T-helper 2 cell treated with Interferon-gamma antibody and Interleukin-4, amounts not matched to agents 100 ng/mL and 5 ng/mL, for 36 hours (primary cell): ENCODE data around the gene MED1. TPM values are rescaled to one million over a fixed set of nuclear protein-coding genes. Genes with fewer than 3 reads are reported as not detected.
"Not testable (repeated sequence)": the region's sequence is repeated elsewhere in the genome, so short reads cannot be mapped to it uniquely, and the experiment has no call there.

Experiments used
- intact Hi-C: fragments of 100-400 bp; cut with micrococcal nuclease; formaldehyde crosslinking; loops from one replicate; pipeline ENCODE4 v1.15.1; 2023
- total RNA-seq: library from RNA; stranded (reverse); gene quantifications from 2 replicates; pipeline ENCODE4 v1.2.3, GENCODE V29; 2022

The MED1 gene
- total RNA-seq, 1 donor from 2014 or later, result 57.6 TPM

DNA sequence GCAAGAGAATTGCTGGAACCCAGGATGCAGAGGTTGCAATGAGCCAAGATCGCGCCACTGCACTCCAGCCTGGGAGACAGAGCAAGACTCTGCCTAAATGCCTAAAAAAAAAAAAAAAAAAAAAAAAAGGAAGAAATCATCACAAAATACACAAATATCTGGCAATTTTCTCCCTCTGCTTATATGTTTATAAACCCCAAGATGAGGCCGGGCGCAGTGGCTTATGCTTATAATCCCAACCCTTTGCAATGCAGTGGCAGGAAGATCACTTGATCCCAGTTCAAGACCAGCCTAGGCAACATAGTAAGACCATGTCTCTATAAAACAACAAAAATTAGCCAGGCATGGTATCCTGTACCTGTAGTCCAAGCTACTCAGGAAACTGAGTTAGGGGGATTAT lies 21.5 kb downstream of the MED1 start:
- intact Hi-C loops, result no loop called here

DNA sequence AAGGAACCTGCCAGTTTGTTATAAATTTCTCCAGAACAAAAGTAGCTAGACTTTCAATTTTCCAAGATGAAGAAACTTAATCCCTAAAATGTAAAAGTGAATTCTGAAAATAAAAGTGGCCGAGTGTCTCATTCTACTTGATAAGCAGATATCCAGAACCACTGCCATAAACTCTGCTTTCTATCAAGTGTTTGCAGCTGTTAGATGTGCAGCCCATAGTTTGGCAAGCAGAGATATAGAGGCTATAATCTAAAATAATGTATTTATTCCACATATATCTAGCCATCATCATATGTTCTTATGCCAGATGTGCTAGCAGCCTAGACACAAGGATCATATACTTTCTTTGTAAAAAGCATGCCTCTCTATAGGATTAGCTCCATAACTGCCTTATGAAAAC lies 34.9 kb downstream of the MED1 start:
- intact Hi-C loops, result no loop called here

- intact Hi-C loops, result no loop called here
Measured at GRCh38 chr17:39410279-39410678, 40.8 kb downstream of the MED1 start.

DNA sequence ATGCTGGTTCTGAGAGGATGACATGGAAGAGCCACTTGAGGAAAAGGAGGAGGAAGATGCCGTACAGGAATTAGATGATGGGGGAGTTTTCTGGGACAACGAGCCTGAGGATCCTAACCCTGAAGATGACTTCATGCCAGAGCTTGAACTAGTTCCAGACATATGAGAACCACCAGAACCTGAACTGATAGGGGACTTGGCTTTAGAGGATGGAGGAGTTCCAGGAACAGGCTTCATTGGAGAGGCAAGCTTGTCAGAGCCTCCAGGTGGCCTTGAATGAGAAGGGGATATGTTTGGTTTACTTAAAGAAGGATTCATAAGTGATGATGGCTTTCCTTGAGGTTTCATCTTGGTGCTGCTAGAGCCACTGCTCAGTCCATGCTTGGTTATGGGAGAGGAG lies 42.7 kb downstream of the MED1 start:
- intact Hi-C loops, result loop anchor here (10.0 kb wide), 1 partner anchor 734 kb away; the partner anchor contains the start of gene EPOP

DNA sequence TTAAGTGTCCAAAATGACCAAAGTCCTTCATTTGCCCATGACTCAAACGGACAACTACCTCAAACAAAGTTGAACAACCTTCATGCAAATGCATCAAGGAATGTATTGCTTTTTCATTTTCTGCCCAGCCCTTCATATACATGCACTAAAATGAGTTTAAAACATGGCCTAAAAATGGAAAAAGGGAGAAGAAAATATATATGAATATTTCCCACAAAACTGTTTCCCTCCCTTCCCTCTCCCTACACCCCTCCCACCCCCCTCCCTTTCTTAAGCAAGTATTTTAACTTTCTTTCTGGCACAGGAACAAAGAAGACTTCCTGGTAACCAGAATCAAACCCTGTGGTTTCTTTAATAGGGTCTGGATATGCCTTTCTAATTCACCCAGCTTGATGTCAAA lies 44.1 kb downstream of the MED1 start:
- intact Hi-C loops, result loop anchor here (10.0 kb wide), 1 partner anchor 732 kb away; the partner anchor contains the start of gene EPOP

- intact Hi-C loops, result loop anchor here (2.0 to 10.0 kb wide), 2 partner anchors 45 to 731 kb away; partner anchors contain the start of genes EPOP and MED1
Measured at GRCh38 chr17:39405436-39405835, 45.6 kb downstream of the MED1 start.

GRCh38 chr17:39404542-39405378 lies 46.3 kb downstream of the MED1 start:
- intact Hi-C loops, result loop anchor here (2.0 to 10.0 kb wide), 2 partner anchors 46 to 730 kb away; partner anchors contain the start of genes EPOP and MED1

DNA sequence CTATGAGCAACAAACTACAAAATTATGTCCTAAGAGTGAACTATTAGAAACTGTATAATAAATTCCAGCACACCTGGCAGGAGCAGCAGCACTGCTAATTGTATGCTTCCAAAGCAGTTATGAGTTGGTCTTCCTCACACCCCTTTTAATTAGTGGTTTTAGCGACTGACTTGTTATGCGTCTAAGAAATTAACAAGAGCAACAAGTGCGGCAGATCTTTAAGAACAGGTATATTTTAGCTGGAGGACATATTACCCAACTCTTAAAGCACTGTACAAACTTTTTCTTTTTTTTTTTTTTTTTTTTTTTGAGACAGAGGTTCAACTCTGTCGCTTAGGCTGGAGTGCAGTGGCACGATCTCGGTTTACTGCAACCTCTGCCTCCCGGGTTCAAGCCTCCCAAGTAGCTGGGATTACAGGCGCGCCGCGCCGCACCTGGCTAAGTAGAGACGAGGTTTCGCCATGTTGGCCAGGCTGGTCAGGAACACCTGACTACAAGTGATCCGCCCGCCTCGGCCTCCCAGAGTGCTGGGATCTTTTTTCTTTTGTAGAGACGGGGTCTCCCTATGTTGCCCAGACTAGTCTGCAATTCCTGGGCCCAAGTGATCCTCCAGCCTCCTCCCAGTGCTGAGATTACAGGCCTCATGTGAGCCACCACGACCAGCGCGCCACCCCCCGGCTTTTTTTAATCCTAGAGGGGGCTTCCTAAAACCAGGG lies 48.0 kb downstream of the MED1 start:
- intact Hi-C loops, result loop anchor here (10.0 kb wide), 1 partner anchor 728 kb away; the partner anchor contains the start of gene EPOP

DNA sequence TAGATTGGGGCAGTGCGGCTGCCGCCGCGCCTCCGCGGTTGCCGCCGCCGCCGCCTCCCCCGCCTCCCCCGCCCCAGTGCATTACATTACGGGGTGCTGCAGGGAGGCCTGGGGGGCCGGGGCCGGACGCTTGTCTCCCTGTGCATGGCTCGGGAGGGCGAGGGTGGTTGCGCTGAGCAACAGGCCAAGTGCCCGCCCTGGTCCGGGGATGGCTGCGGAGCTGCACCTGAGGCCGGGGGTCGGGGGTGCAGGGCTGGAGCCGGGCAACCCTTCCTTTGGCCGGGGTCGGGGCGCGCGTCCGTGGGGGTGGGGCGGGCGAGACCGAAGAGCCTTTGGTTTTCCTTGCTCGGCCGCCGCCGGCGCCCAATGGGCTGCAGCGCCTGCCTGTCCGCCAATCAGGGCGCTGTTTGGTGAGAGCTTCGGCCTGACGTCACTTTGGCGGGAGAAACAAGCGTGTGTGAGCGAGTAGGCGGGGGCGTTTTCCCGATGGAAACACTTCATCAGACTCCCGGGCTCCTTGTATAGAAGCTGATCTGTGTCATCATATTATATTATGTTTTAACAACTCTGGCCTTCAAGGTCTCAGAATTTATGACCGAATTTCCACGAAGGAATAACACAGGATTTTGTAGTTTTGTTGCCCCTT lies 48.7 kb downstream of the MED1 start:
- intact Hi-C loops, result loop anchor here (10.0 kb wide), 1 partner anchor 728 kb away; the partner anchor contains the start of gene EPOP

DNA sequence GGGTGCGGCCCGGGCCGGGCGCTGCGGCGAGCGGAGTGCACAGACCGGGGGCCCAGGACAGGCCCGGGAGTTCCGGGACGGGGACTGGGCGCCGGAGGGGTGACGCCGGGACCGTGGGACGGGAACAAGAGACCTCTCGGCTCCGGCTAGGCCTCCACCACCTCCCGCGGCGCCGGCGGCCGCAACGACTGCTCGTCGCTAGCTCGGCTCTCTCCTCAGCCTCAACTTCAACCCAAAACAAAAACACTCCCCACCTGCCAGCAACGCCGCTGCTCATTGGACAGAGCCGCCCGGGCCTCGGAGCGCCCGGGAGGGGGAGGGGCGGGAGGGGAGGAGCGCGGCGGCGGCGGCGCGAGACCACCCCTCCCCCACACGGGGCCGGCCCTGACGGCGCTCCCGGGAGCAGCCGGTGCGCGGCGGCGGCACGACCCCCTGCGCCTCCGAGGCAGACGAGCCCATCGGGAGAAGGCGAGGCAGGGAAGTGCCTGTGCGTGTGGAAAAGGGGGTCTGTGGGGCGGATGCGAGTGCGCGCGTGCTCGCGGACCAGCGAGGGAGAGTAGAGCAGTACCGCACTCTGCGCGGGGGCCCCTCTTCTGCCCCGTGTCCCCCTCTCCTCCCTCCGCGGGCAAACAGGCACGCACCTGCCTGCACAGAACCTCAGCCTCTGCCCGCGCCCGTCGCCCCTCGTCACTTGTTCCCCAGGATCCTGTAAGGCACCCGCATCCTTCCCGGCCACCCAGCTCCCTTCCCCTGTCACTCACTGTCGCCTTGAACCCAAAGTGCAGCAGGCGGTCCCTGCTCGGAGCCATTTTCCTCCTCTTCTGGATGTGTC lies 49.4 kb downstream of the MED1 start, which contains the start of gene FBXL20:
FBXL20 (minus strand) TSS at position 215 of the 832 bp plus-strand sequence. CDS start 224 bp downstream, outside the sequence.
- intact Hi-C loops, result loop anchor here (1.0 to 10.0 kb wide), 2 partner anchors 60 to 727 kb away; partner anchors contain the start of genes CDK12 and EPOP

DNA sequence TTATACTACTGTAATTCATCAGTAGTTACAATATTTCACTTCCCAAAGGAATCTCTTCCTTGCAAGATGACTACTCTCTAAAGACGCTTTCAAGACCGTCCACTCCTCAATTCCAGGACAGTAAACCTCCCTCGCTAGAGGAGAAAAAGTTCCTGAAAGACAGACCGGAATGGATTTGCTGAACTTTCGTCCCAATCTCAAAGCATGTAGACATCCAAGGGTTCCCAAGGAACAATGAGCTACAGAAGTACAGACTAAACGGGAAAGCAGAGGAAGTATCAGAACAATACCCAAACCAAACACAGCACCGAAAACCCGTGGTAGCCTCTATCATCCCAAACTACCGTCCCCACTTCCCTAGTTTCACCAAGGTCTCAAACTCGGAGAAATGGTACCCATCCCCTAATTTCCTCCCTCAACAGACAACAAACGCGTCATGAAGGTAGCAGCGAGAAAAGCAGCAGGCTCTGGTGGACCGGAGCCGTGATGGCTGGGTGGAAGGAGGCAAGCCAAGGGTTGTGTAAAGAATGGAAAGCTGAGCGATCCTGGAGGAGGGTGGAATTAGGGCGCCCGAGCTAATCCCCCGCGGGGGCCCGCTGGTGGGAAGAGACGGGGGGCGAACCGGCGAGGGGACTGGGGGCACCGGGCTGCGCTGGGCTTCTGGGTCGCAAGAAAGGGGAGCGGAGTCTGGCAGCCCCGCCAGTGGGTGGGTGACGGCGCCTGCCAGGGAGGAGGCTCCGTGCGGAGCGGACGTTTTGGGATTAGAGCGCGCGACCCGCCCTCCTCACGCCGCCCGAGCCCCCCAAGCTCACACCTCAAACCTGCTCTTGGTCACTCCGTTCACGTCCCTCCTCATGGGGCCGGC lies 50.3 kb downstream of the MED1 start:
- intact Hi-C loops, result loop anchor here (1.0 to 10.0 kb wide), 2 partner anchors 61 to 726 kb away; partner anchors contain the start of genes CDK12 and EPOP

DNA sequence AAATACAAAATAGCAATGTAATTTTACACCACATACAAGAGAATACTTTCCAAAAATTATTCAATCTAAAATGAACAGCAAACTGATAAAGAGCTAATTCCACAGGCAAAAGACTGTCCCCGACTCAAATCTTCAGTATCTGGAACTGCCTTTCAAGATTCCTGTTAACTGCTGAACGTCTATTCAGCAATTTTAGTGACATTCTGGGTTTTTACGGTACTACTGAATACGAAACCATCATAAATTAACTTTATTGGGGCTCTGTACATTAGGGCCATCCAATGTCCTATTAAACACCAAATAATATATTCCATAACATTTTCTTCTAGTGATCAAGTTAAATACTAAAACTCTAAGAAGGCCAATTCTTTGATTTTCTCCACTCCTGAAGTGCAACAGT lies 51.3 kb downstream of the MED1 start:
- intact Hi-C loops, result loop anchor here (10.0 kb wide), 1 partner anchor 725 kb away; the partner anchor contains the start of gene EPOP

DNA sequence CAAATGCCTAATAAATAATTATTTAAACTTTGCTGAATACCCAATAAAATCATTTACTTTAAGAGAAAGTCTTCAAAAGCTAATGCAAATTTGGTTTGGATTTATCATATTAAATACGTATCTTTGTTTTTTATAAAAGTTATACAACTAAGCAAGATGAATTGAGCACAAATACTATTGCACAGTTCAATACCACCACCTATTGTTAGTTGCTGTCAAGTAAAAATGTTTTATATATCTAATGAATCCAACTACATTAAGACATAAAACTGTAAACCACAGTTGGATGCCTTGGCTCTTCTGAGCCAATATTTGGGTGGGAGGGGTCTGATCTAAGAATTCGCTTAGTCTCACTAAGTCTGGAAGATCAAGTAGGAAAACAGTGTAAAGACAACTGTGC lies 57.3 kb downstream of the MED1 start:
- intact Hi-C loops, result no loop called here

DNA sequence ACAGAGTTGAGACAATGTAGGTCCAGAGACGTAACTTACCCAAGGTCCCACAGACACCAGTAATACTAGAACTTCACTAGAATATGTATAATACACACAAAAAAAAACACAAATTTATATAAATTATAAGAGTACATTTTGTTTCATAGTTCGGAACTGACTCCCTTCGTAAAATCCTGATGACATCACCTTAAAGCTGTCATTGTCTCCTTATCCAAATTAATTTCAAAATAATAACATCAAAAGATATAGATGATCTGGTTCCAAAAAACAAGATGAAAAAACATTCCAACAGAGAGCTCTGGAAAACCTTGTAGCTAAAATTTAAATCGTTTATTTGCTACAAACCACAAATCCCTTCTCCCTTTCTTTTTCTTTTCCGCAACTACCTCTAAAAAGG lies 59.6 kb downstream of the MED1 start:
- intact Hi-C loops, result no loop called here

DNA sequence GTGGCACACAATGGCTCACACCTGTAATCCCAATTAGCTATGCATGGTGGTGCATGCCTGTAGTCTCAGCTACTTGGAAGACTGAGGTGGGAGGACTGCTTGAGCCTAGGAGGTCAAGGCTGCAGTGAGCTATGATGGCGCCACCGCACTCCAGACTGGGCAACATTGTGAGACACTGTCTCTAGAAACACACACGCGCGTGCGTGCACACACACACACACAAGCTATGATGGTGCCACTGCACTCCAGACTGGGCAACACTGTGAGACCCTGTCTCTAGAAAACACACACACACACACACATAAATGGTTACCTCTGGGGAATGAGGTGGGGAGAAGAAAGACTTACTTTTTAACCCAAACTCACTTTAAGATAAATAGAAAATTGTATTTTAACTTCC lies 66.0 kb downstream of the MED1 start:
- intact Hi-C loops, result no loop called here

DNA sequence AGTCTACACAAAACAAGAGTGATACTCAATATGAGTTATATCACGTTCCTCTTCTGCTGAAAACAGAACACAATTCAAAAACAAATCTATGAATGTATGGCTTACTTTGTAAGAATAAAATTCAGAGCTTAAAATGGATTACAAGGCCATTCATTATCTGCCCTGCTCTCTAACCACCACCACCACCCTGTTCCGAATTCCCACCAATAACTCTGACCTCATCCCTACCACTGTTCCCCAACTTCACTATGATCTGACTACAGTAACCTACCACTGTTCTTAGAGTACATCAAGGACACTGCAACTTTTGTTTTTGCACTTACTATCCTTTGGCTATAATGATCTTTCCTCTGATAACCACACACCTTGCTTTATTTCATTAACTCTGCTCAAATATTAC lies 70.9 kb downstream of the MED1 start:
- intact Hi-C loops, result no loop called here

- intact Hi-C loops, result no loop called here
Measured at GRCh38 chr17:39376434-39376833, 74.6 kb downstream of the MED1 start.

GRCh38 chr17:39367805-39368204 lies 83.3 kb downstream of the MED1 start:
- intact Hi-C loops, result not testable (repeated sequence)

DNA sequence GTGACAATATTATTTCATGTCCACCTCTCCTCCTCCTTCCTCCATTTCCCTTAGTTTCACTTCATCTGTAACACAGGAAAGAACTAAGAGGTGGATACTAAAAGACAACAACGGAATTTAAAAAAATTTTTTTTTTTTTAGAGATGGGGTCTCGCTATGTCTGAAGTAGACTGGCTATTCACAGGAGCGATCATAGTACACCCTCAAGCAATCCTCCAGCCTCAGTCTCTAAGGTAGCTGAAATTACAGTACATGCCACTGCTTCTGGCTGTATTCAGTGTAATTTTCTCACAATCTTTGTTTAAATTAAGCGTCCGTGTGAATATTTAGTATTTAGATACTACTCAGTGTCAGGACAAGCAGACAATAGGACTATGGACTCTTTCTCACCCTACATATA lies 85.2 kb downstream of the MED1 start:
- intact Hi-C loops, result no loop called here
